Measurements from ENCODE around the gene FGF23.
A peak's percentile ranks its signal among the peaks of the same experiment; 100 is the strongest.

The FGF23 gene

GRCh38 chr12:4379405-4379804 lies at the start of gene FGF23:
Gene FGF23, minus strand, starts transcription at chr12:4379712. Its CDS starts 130 bp downstream, at chr12:4379582.
- Histone ChIP-seq H3K36me3 (ENCODE audit: insufficient read depth, low read length) (no peaks in the 10 kb centered on the region), H3K9ac (ENCODE audit: low read length) (no peak within 1 kb of the TSS), H3K4me3 (ENCODE audit: low read depth in 1 of 2, low read length in 2 of 2) (no peak within 1 kb of the TSS), H3K27ac (ENCODE audit: low read depth, low read length) (no peak within 1 kb of the TSS), H3K9me3 (ENCODE audit: low read length) (no peaks in the 10 kb centered on the region), H3K27me3 (ENCODE audit: control insufficient read depth in 1 of 2, insufficient read depth in 2 of 2, low read length in 2 of 2) (peaks cover 0 to 4% of the 10 kb centered on the region in 2 donors), H3K4me1 (ENCODE audit: insufficient read depth, low read length) (no peaks in the 10 kb centered on the region)

GRCh38 chr12:4424422-4424821 lies 44.9 kb upstream of the FGF23 start:
- Histone ChIP-seq H3K27me3 (ENCODE audit: control insufficient read depth in 1 of 2, insufficient read depth in 2 of 2, low read length in 2 of 2) (no peaks in the 10 kb centered on the region), H3K9ac (ENCODE audit: low read length) (no peak overlapping the region), H3K27ac (ENCODE audit: low read depth, low read length) (no peak overlapping the region), H3K9me3 (ENCODE audit: low read length) (no peaks in the 10 kb centered on the region), H3K36me3 (ENCODE audit: insufficient read depth, low read length) (no peaks in the 10 kb centered on the region), H3K4me3 (ENCODE audit: low read depth in 1 of 2, low read length in 2 of 2) (no peak overlapping the region), H3K4me1 (ENCODE audit: insufficient read depth, low read length) (no peaks in the 10 kb centered on the region)

GRCh38 chr12:4423528-4424195 lies 44.1 kb upstream of the FGF23 start:
- Histone ChIP-seq H3K27me3 (ENCODE audit: control insufficient read depth in 1 of 2, insufficient read depth in 2 of 2, low read length in 2 of 2) (no peaks in the 10 kb centered on the region), H3K9ac (ENCODE audit: low read length) (no peak overlapping the region), H3K36me3 (ENCODE audit: insufficient read depth, low read length) (no peaks in the 10 kb centered on the region), H3K4me3 (ENCODE audit: low read depth in 1 of 2, low read length in 2 of 2) (no peak overlapping the region), H3K27ac (ENCODE audit: low read depth, low read length) (no peak overlapping the region), H3K9me3 (ENCODE audit: low read length) (no peaks in the 10 kb centered on the region), H3K4me1 (ENCODE audit: insufficient read depth, low read length) (no peaks in the 10 kb centered on the region)

GRCh38 chr12:4422985-4423384 lies 43.5 kb upstream of the FGF23 start:
- Histone ChIP-seq H3K27ac (ENCODE audit: low read depth, low read length) (no peak overlapping the region), H3K27me3 (ENCODE audit: control insufficient read depth in 1 of 2, insufficient read depth in 2 of 2, low read length in 2 of 2) (no peaks in the 10 kb centered on the region), H3K36me3 (ENCODE audit: insufficient read depth, low read length) (no peaks in the 10 kb centered on the region), H3K9me3 (ENCODE audit: low read length) (no peaks in the 10 kb centered on the region), H3K9ac (ENCODE audit: low read length) (no peak overlapping the region), H3K4me1 (ENCODE audit: insufficient read depth, low read length) (peaks cover 6% of the 10 kb centered on the region), H3K4me3 (ENCODE audit: low read depth in 1 of 2, low read length in 2 of 2) (no peak overlapping the region)

- H3K36me3 ChIP-seq (ENCODE audit: insufficient read depth, low read length), result no peaks in the 10 kb centered on the region
- H3K9me3 ChIP-seq (ENCODE audit: low read length), result no peaks in the 10 kb centered on the region
Observed at GRCh38 chr12:4421590-4422031, 42.1 kb upstream of the FGF23 start.

GRCh38 chr12:4420138-4420670 lies 40.7 kb upstream of the FGF23 start:
- no peak overlapping the region for H3K9ac ChIP-seq (ENCODE audit: low read length)
- H3K27me3 ChIP-seq (ENCODE audit: control insufficient read depth in 1 of 2, insufficient read depth in 2 of 2, low read length in 2 of 2), result no peaks in the 10 kb centered on the region
- no peaks in the 10 kb centered on the region for H3K36me3 ChIP-seq (ENCODE audit: insufficient read depth, low read length)
- H3K27ac ChIP-seq (ENCODE audit: low read depth, low read length), result peak overlapping the region; percentile 41
- no peaks in the 10 kb centered on the region for H3K9me3 ChIP-seq (ENCODE audit: low read length)
- peaks cover 10% of the 10 kb centered on the region for H3K4me1 ChIP-seq (ENCODE audit: insufficient read depth, low read length)
- H3K4me3 ChIP-seq (ENCODE audit: low read depth in 1 of 2, low read length in 2 of 2), result no peak overlapping the region

More at GRCh38 chr12:4421590-4422031, 42.1 kb upstream of the FGF23 start:
- Histone ChIP-seq H3K27me3 (ENCODE audit: control insufficient read depth in 1 of 2, insufficient read depth in 2 of 2, low read length in 2 of 2) (no peaks in the 10 kb centered on the region), H3K4me3 (ENCODE audit: low read depth in 1 of 2, low read length in 2 of 2) (no peak overlapping the region), H3K9ac (ENCODE audit: low read length) (no peak overlapping the region), H3K27ac (ENCODE audit: low read depth, low read length) (no peak overlapping the region), H3K4me1 (ENCODE audit: insufficient read depth, low read length) (peaks cover 10% of the 10 kb centered on the region)

- H3K27ac ChIP-seq (ENCODE audit: low read depth, low read length), result peak overlapping the region; percentile 79
- H3K27me3 ChIP-seq (ENCODE audit: control insufficient read depth in 1 of 2, insufficient read depth in 2 of 2, low read length in 2 of 2), result no peaks in the 10 kb centered on the region
- no peaks in the 10 kb centered on the region for H3K9me3 ChIP-seq (ENCODE audit: low read length)
- no peak overlapping the region for H3K9ac ChIP-seq (ENCODE audit: low read length)
- H3K36me3 ChIP-seq (ENCODE audit: insufficient read depth, low read length), result no peaks in the 10 kb centered on the region
- no peak overlapping the region for H3K4me3 ChIP-seq (ENCODE audit: low read depth in 1 of 2, low read length in 2 of 2)
- H3K4me1 ChIP-seq (ENCODE audit: insufficient read depth, low read length), result peaks cover 10% of the 10 kb centered on the region
Observed at GRCh38 chr12:4418913-4419312, 39.4 kb upstream of the FGF23 start.

- no peak overlapping the region for H3K4me3 ChIP-seq (ENCODE audit: low read depth in 1 of 2, low read length in 2 of 2)
- no peaks in the 10 kb centered on the region for H3K9me3 ChIP-seq (ENCODE audit: low read length)
- no peaks in the 10 kb centered on the region for H3K36me3 ChIP-seq (ENCODE audit: insufficient read depth, low read length)
- peaks cover 10% of the 10 kb centered on the region for H3K4me1 ChIP-seq (ENCODE audit: insufficient read depth, low read length)
- H3K27ac ChIP-seq (ENCODE audit: low read depth, low read length), result peak overlapping the region; percentile 79
- H3K27me3 ChIP-seq (ENCODE audit: control insufficient read depth in 1 of 2, insufficient read depth in 2 of 2, low read length in 2 of 2), result no peaks in the 10 kb centered on the region
- H3K9ac ChIP-seq (ENCODE audit: low read length), result peak overlapping the region; percentile 81
Observed at GRCh38 chr12:4417936-4418335, 38.4 kb upstream of the FGF23 start.

- H3K4me1 ChIP-seq (ENCODE audit: insufficient read depth, low read length), result peaks cover 10% of the 10 kb centered on the region
- H3K9ac ChIP-seq (ENCODE audit: low read length), result peak overlapping the region; percentile 81
- no peak overlapping the region for H3K4me3 ChIP-seq (ENCODE audit: low read depth in 1 of 2, low read length in 2 of 2)
- no peaks in the 10 kb centered on the region for H3K27me3 ChIP-seq (ENCODE audit: control insufficient read depth in 1 of 2, insufficient read depth in 2 of 2, low read length in 2 of 2)
- H3K27ac ChIP-seq (ENCODE audit: low read depth, low read length), result peak overlapping the region; percentile 79
- H3K9me3 ChIP-seq (ENCODE audit: low read length), result no peaks in the 10 kb centered on the region
- H3K36me3 ChIP-seq (ENCODE audit: insufficient read depth, low read length), result no peaks in the 10 kb centered on the region
Observed at GRCh38 chr12:4417455-4417854, 37.9 kb upstream of the FGF23 start.

GRCh38 chr12:4416276-4416675 lies 36.8 kb upstream of the FGF23 start:
- Histone ChIP-seq H3K36me3 (ENCODE audit: insufficient read depth, low read length) (no peaks in the 10 kb centered on the region), H3K4me3 (ENCODE audit: low read depth in 1 of 2, low read length in 2 of 2) (no peak overlapping the region), H3K27me3 (ENCODE audit: control insufficient read depth in 1 of 2, insufficient read depth in 2 of 2, low read length in 2 of 2) (no peaks in the 10 kb centered on the region), H3K9me3 (ENCODE audit: low read length) (no peaks in the 10 kb centered on the region), H3K4me1 (ENCODE audit: insufficient read depth, low read length) (peaks cover 10% of the 10 kb centered on the region), H3K27ac (ENCODE audit: low read depth, low read length) (peak overlapping the region; percentile 46), H3K9ac (ENCODE audit: low read length) (no peak overlapping the region)

- no peaks in the 10 kb centered on the region for H3K36me3 ChIP-seq (ENCODE audit: insufficient read depth, low read length)
- H3K9me3 ChIP-seq (ENCODE audit: low read length), result no peaks in the 10 kb centered on the region
- H3K27ac ChIP-seq (ENCODE audit: low read depth, low read length), result no peak overlapping the region
- H3K9ac ChIP-seq (ENCODE audit: low read length), result no peak overlapping the region
- no peaks in the 10 kb centered on the region for H3K27me3 ChIP-seq (ENCODE audit: control insufficient read depth in 1 of 2, insufficient read depth in 2 of 2, low read length in 2 of 2)
- H3K4me1 ChIP-seq (ENCODE audit: insufficient read depth, low read length), result no peaks in the 10 kb centered on the region
- H3K4me3 ChIP-seq (ENCODE audit: low read depth in 1 of 2, low read length in 2 of 2), result no peak overlapping the region
Observed at GRCh38 chr12:4412465-4412864, 33.0 kb upstream of the FGF23 start.

GRCh38 chr12:4412056-4412455 lies 32.5 kb upstream of the FGF23 start:
- H3K27ac ChIP-seq (ENCODE audit: low read depth, low read length), result no peak overlapping the region
- H3K4me1 ChIP-seq (ENCODE audit: insufficient read depth, low read length), result no peaks in the 10 kb centered on the region
- H3K9me3 ChIP-seq (ENCODE audit: low read length), result no peaks in the 10 kb centered on the region
- no peak overlapping the region for H3K4me3 ChIP-seq (ENCODE audit: low read depth in 1 of 2, low read length in 2 of 2)
- H3K36me3 ChIP-seq (ENCODE audit: insufficient read depth, low read length), result no peaks in the 10 kb centered on the region
- H3K9ac ChIP-seq (ENCODE audit: low read length), result no peak overlapping the region
- no peaks in the 10 kb centered on the region for H3K27me3 ChIP-seq (ENCODE audit: control insufficient read depth in 1 of 2, insufficient read depth in 2 of 2, low read length in 2 of 2)
